SU-DHL-6 (cell line): ENCODE measurements around the gene EXT2.

Experiments used
- H2AFZ ChIP-seq: fragments of 200-600 bp; sonication (generic); 2 replicates; pipeline ENCODE4 v1.6.1; 2014; ENCODE audit warnings: low read depth, mild to moderate bottlenecking, moderate library complexity, mixed read lengths, antibody characterized with exemption, low read length; ENCODE audit not compliant: severe bottlenecking
- H3F3A ChIP-seq: fragments of 200-600 bp; shearing (Covaris generic); 2 replicates; pipeline ENCODE4 v1.6.0; 2016; ENCODE audit warnings: antibody characterized with exemption, mild to moderate bottlenecking; ENCODE audit not compliant: insufficient read depth
- H3K27ac ChIP-seq: fragments of 200-600 bp; sonication (generic); 2 replicates; pipeline ENCODE4 v1.5.1; 2016; ENCODE audit warnings: low read depth, mild to moderate bottlenecking, low read length, moderate library complexity, mixed read lengths
- H3K27me3 ChIP-seq: fragments of 200-600 bp; sonication (generic), shearing (Covaris generic); 2 replicates; pipeline ENCODE4 v1.6.0; 2014; ENCODE audit warnings: mild to moderate bottlenecking, low read length
- H3K36me3 ChIP-seq: fragments of 200-600 bp; sonication (generic); 2 replicates; pipeline ENCODE4 v1.6.1; 2014; ENCODE audit warnings: mild to moderate bottlenecking, low read length, mixed read lengths
- H3K4me2 ChIP-seq: fragments of 300-600, 200-600 bp; shearing (Covaris generic), sonication (generic); 2 replicates; pipeline ENCODE4 v1.6.0; 2014; ENCODE audit warnings: low read length, low read depth, mild to moderate bottlenecking; ENCODE audit not compliant: poor library complexity, severe bottlenecking
- H3K4me3 ChIP-seq: fragments of 200-600 bp; sonication (generic); 2 replicates; pipeline ENCODE4 v1.5.1; 2014; ENCODE audit warnings: antibody characterized with exemption, low read length, mild to moderate bottlenecking, mixed read lengths; ENCODE audit not compliant: insufficient read depth, poor library complexity, severe bottlenecking
- H3K79me2 ChIP-seq: fragments of 200-600 bp; sonication (generic); 2 replicates; pipeline ENCODE4 v1.6.1; 2014; ENCODE audit warnings: mild to moderate bottlenecking, low read length, moderate library complexity; ENCODE audit not compliant: insufficient read depth
- H3K9ac ChIP-seq: fragments of 200-600 bp; sonication (generic); 2 replicates; pipeline ENCODE4 v1.7.0; 2014; ENCODE audit warnings: mild to moderate bottlenecking, low read length
- H3K9me2 ChIP-seq: fragments of 200-600 bp; sonication (generic); replicated peaks from 2 replicates; pipeline ENCODE4 v1.6.1; 2014; ENCODE audit warnings: low read length; ENCODE audit not compliant: insufficient read depth
- H3K9me3 ChIP-seq: fragments of 200-600 bp; sonication (generic); 2 replicates; pipeline ENCODE4 v1.6.1; 2014; ENCODE audit warnings: low read length, mixed read lengths; ENCODE audit not compliant: insufficient read depth
- H4K20me1 ChIP-seq: fragments of 200-600 bp; sonication (generic); 2 replicates; pipeline ENCODE4 v1.6.1; 2014; ENCODE audit warnings: low read depth, mild to moderate bottlenecking, antibody characterized with exemption, low read length, moderate library complexity, mixed read lengths
- CTCF ChIP-seq: fragments of 200-600 bp; sonication (generic); IDR thresholded peaks from one replicate; pipeline ENCODE4 v1.5.1; 2017; ENCODE audit warnings: antibody characterized with exemption, mild to moderate bottlenecking, low read length, moderate library complexity; ENCODE audit not compliant: insufficient read depth, poor library complexity, severe bottlenecking
- EZH2phosphoT487 ChIP-seq: fragments of 200-600 bp; sonication (generic), shearing (Covaris generic); conservative IDR thresholded peaks from 2 replicates; pipeline ENCODE4 v1.6.1; 2018; ENCODE audit warnings: mild to moderate bottlenecking, antibody characterized with exemption, low read length, moderate library complexity, mixed read lengths

EXT2 gene

GRCh38 chr11:44171518-44171917 is 76.0 kb downstream of the EXT2 start:
- Histone ChIP-seq H3K9me3 (no peaks in the 10 kb centered on the region), H2AFZ (no peak overlapping the region), H3K9me2 (no peaks in the 10 kb centered on the region), H3F3A (no peaks in the 10 kb centered on the region), H3K4me3 (no peak overlapping the region), H3K36me3 (no peaks in the 10 kb centered on the region), H3K27me3 (no peaks in the 10 kb centered on the region), H3K79me2 (no peaks in the 10 kb centered on the region), H3K27ac (no peak overlapping the region), H3K4me2 (no peak overlapping the region), H3K9ac (no peak overlapping the region), H4K20me1 (no peaks in the 10 kb centered on the region)
- TF ChIP-seq EZH2phosphoT487 (no peak), CTCF (no peak)

- no peak overlapping the region for H3K27ac ChIP-seq
- no peaks in the 10 kb centered on the region for H3K9me3 ChIP-seq
- H3K79me2 ChIP-seq: no peaks in the 10 kb centered on the region
- H3K4me3 ChIP-seq: no peak overlapping the region
- H3K4me2 ChIP-seq: no peak overlapping the region
- H3K9me2 ChIP-seq: no peaks in the 10 kb centered on the region
- no peaks in the 10 kb centered on the region; the same call in 1 of the 2 replicates for H4K20me1 ChIP-seq
- H3K27me3 ChIP-seq: no peaks in the 10 kb centered on the region
- TF ChIP-seq EZH2phosphoT487 (no peak), CTCF (no peak)
- no peaks in the 10 kb centered on the region for H3F3A ChIP-seq
- no peak overlapping the region for H3K9ac ChIP-seq
- no peaks in the 10 kb centered on the region for H3K36me3 ChIP-seq
- no peak overlapping the region for H2AFZ ChIP-seq
Observed at GRCh38 chr11:44172966-44173365, 77.5 kb downstream of the EXT2 start.

DNA sequence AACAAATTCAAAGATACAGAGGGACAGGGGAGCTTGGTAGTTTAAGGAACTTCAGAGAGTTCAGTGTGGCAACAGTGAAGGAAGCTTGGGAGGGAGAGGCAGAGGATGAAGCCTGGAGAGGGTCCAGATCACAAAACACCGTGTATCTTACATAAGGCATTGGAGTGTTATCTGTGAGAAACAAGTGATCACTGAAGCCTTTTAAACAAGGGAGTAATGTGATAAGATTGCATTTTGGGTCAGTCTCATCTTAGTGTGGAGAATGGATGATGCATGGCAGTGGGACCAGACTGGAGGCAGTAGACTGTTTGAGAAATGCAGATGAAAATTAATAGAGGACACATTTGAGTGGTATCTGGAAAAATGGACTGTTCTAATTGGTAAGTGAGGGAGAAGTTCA is 79.4 kb downstream of the EXT2 start:
- Histone ChIP-seq H3K79me2 (no peaks in the 10 kb centered on the region), H3K9me2 (no peaks in the 10 kb centered on the region), H3K27ac (no peak overlapping the region), H3K9ac (no peak overlapping the region), H3K36me3 (no peaks in the 10 kb centered on the region), H3K9me3 (no peaks in the 10 kb centered on the region), H3K27me3 (no peaks in the 10 kb centered on the region), H3K4me3 (no peak overlapping the region), H3F3A (no peaks in the 10 kb centered on the region), H3K4me2 (no peak overlapping the region), H2AFZ (no peak overlapping the region), H4K20me1 (no peaks in the 10 kb centered on the region; the same call in 1 of the 2 replicates)
- TF ChIP-seq EZH2phosphoT487 (no peak), CTCF (no peak)
